CD14-positive monocyte (primary cell): ENCODE measurements around the gene RAB31. TPM values are rescaled to one million over a fixed set of nuclear protein-coding genes. Genes with fewer than 3 reads are reported as not detected.
A peak's percentile ranks its signal among the peaks of the same experiment; 100 is the strongest.

Experiments
- DNase-seq, 3 donors: peaks; one replicate each; pipeline ENCODE4 v3.0.0-alpha.2; 2011 to 2022
- H2AFZ ChIP-seq: 2 replicates; pipeline ENCODE4 v1.6.0; 2012; ENCODE audit warnings: mild to moderate bottlenecking, low read depth, low read length, inconsistent platforms; ENCODE audit not compliant: insufficient read depth, poor library complexity, severe bottlenecking
- H3K27ac ChIP-seq, 2 donors: 1 replicate in 1 of 2; 2 replicates in 1 of 2; pipeline ENCODE4 v1.5.1; 2012 to 2013; ENCODE audit warnings: low read length in 2 of 2, control low read depth in 1 of 2, inconsistent platforms in 1 of 2, low read depth in 1 of 2, mild to moderate bottlenecking in 1 of 2
- H3K27me3 ChIP-seq, 2 donors: one replicate each; pipeline versions ENCODE4 v1.6.0 to v1.6.1; 2011 to 2013; ENCODE audit warnings: low read length in 2 of 2; ENCODE audit not compliant: control insufficient read depth in 2 of 2, insufficient read depth in 2 of 2
- H3K36me3 ChIP-seq, 2 donors: replicated peaks in 1 of 2; 1 replicate in 1 of 2; 2 replicates in 1 of 2; pipeline versions ENCODE4 v1.5.1 to v1.6.1; 2012 to 2013; ENCODE audit warnings: low read length in 2 of 2, control low read depth in 1 of 2, inconsistent platforms in 1 of 2, mild to moderate bottlenecking in 1 of 2; ENCODE audit not compliant: insufficient read depth in 2 of 2, control insufficient read depth in 1 of 2
- H3K4me1 ChIP-seq, 2 donors: 1 replicate in 1 of 2; 2 replicates in 1 of 2; pipeline versions ENCODE4 v1.5.1 to v1.6.1; 2012 to 2013; ENCODE audit warnings: low read length in 2 of 2, control low read depth in 1 of 2, inconsistent platforms in 1 of 2, mild to moderate bottlenecking in 1 of 2, moderate library complexity in 1 of 2; ENCODE audit not compliant: insufficient read depth in 2 of 2, control insufficient read depth in 1 of 2
- H3K4me2 ChIP-seq: replicated peaks from 2 replicates; pipeline ENCODE3; 2012; ENCODE audit warnings: low read length, moderate library complexity, mild to moderate bottlenecking; ENCODE audit not compliant: poor library complexity, severe bottlenecking; ENCODE audit errors: extremely low read depth
- H3K4me3 ChIP-seq, 3 experiments: fragments of 200-600 bp in 1 of 3; sonication (generic) in 1 of 3; replicated peaks in 1 of 3; 1 replicate in 2 of 3; 2 replicates in 1 of 3; pipeline ENCODE4 v1.5.1; 2011 to 2013; ENCODE audit warnings: low read length in 3 of 3, mild to moderate bottlenecking in 3 of 3, control low read depth in 2 of 3, low read depth in 2 of 3, inconsistent platforms in 1 of 3, moderate library complexity in 1 of 3
- H3K79me2 ChIP-seq: 2 replicates; pipeline ENCODE4 v1.6.0; 2012; ENCODE audit warnings: mild to moderate bottlenecking, control low read depth, inconsistent platforms, low read length, moderate library complexity; ENCODE audit not compliant: insufficient read depth
- H3K9ac ChIP-seq: 2 replicates; pipeline ENCODE4 v1.6.0; 2017; ENCODE audit warnings: low read length, mild to moderate bottlenecking; ENCODE audit not compliant: insufficient read depth, poor library complexity, severe bottlenecking
- H3K9me3 ChIP-seq, 2 donors: replicated peaks in 1 of 2; 1 replicate in 1 of 2; 2 replicates in 1 of 2; pipeline versions ENCODE4 v1.5.1 to v1.6.1; 2012 to 2013; ENCODE audit warnings: low read length in 2 of 2, control low read depth in 1 of 2; ENCODE audit not compliant: control insufficient read depth in 1 of 2, insufficient read depth in 1 of 2
- H4K20me1 ChIP-seq: 2 replicates; pipeline ENCODE4 v1.6.0; 2012; ENCODE audit warnings: mild to moderate bottlenecking, low read length, control low read depth, moderate library complexity; ENCODE audit not compliant: insufficient read depth
- H3K27ac Mint-ChIP-seq, 7 donors: one replicate each; pipeline ENCODE4 v1.8.0; 2020; ENCODE audit warnings: mild to moderate bottlenecking in 7 of 7, mixed read lengths in 7 of 7, moderate library complexity in 6 of 7, inconsistent platforms in 2 of 7
- H3K27me3 Mint-ChIP-seq, 3 donors: one replicate each; pipeline ENCODE4 v1.8.0; 2021 to 2022; ENCODE audit warnings: low read depth in 3 of 3, mild to moderate bottlenecking in 3 of 3, mixed read lengths in 3 of 3, moderate library complexity in 3 of 3, inconsistent platforms in 1 of 3
- H3K36me3 Mint-ChIP-seq, 2 donors: one replicate each; pipeline ENCODE4 v1.8.0; 2020; ENCODE audit warnings: mixed read lengths in 2 of 2, inconsistent platforms in 1 of 2, mild to moderate bottlenecking in 1 of 2
- H3K4me1 Mint-ChIP-seq: one replicate; pipeline ENCODE4 v1.8.0; 2020; ENCODE audit warnings: mild to moderate bottlenecking, mixed read lengths
- H3K4me3 Mint-ChIP-seq, 2 donors: one replicate each; pipeline ENCODE4 v1.8.0; 2020; ENCODE audit warnings: mild to moderate bottlenecking in 2 of 2, mixed read lengths in 2 of 2, moderate library complexity in 1 of 2
- H3K9me3 Mint-ChIP-seq, 7 donors: one replicate each; pipeline ENCODE4 v1.8.0; 2020 to 2022; ENCODE audit warnings: mixed read lengths in 7 of 7, mild to moderate bottlenecking in 6 of 7, moderate library complexity in 6 of 7, inconsistent platforms in 2 of 7
- CTCF ChIP-seq: fragments of 200-600 bp; IDR thresholded peaks from one replicate; pipeline ENCODE4 v1.8.0; 2022; ENCODE audit warnings: antibody characterized with exemption, mild to moderate bottlenecking
- WGBS: methylation state at CpG from one replicate; pipeline ENCODE4 v1.1.5; 2013; ENCODE audit warnings: missing lambda C conversion rate; ENCODE audit not compliant: insufficient coverage; 5-methylcytosine and 5-hydroxymethylcytosine counted together
- intact Hi-C, 2 donors: fragments of 100-400 bp; cut with micrococcal nuclease; formaldehyde crosslinking; loops; one replicate each; pipeline versions ENCODE4 v1.15.0 to v1.15.1; 2023
- polyA plus RNA-seq, 3 donors: library from polyadenylated mRNA; depleted of rRNA in 1 of 3; unstranded in 2 of 3; stranded (reverse) in 1 of 3; fragments of 300-500 nt in 2 of 3; fragments of >200 nt in 1 of 3; fragmentation: Illumina TruSeq in 2 of 3; gene quantifications; 1 replicate in 2 of 3; 2 replicates in 1 of 3; pipeline ENCODE4 v1.2.3, GENCODE V29; 2012 to 2021

RAB31 gene
- polyA plus RNA-seq, 3 donors = 106 to 367 (median 348) TPM

- TF ChIP-seq CTCF = no peak
- peak overlapping the region; percentile 93 for H3K4me2 ChIP-seq
- intact Hi-C loops = loop anchor here (5.0 to 10.0 kb wide), 5 partner anchors 35 to 207 kb away; partner anchors contain the start of genes PPP4R1 (in 2 of the 2) and VAPA (in 2 of the 2)
- H4K20me1 ChIP-seq = peaks cover 35% of the 10 kb centered on the region
- Mint-ChIP-seq H3K27ac (peak overlapping the region; percentile 93 to 95 (median 94)), H3K4me1 (peaks cover 67% of the 10 kb centered on the region), H3K36me3 (peaks cover 16 to 17% of the 10 kb centered on the region in 2 donors), H3K4me3 (peak overlapping the region; percentile 85 to 89), H3K9me3 (peaks cover 0 to 4% (median 0%) of the 10 kb centered on the region in 7 donors), H3K27me3 (peaks cover 0 to 5% (median 1%) of the 10 kb centered on the region in 3 donors)
- H3K4me1 ChIP-seq = peaks cover 61 to 68% of the 10 kb centered on the region in 2 donors
- peak overlapping the region; percentile 94 to 95 for H3K27ac ChIP-seq
- H3K27me3 ChIP-seq = no peaks in the 10 kb centered on the region
- DNase-seq = peak in 1 of 3 donors; percentile 23
- 14% methylated on average over 31 of the region's 31 CpGs for WGBS
- H3K36me3 ChIP-seq = no peaks in the 10 kb centered on the region
- H3K9ac ChIP-seq = peak overlapping the region; percentile 98
- H3K4me3 ChIP-seq = peak overlapping the region; percentile 66 to 98 (median 74)
- H2AFZ ChIP-seq = peak overlapping the region; percentile 93
- no peaks in the 10 kb centered on the region for H3K9me3 ChIP-seq
- H3K79me2 ChIP-seq = peaks cover 48% of the 10 kb centered on the region
These were observed 582 bp upstream of the RAB31 start for GRCh38 chr18:9707381-9708056.

DNA sequence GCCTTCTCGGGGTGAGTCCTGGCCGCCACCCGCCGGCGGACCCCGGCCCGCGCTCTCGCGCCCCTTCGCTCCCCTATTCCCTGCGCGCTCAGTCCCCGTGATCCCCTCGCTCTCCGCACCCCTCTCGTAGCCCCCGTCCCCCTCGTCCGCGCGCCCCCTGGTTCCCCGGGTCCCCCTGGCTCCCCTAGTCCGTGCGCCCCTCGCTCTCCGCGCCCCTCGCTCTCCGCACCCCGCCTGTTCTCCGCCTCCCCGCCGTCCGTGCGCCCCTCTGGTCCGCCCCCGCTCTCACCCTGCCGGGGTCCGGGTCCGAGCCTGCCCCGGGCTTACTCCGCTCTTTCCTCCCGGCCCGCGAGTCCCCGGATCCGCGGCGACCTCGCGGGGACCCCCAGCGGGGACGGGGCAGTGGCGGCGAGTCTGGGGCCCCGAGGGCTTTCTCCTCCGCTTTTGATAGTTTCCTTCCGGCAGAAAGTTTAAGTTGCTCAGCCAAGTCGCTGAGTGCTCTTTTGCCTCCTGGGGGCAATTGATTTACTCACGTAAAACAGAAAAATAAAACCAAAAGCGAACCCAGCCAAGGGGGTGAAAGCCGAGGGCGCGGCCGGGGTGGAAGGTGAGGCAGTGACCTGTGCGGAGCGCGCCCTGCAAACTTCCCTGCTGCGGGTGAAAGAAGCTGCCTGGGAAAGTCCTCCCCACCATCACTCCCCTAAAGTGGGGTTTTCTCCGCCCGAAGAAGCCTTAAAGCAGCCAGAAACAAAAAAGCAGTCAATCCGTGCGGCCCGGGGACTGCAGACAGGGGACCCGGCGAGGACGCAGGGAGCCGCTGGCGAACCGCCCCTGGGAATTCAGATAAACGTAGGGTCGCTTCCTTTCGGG is 568 bp downstream of the RAB31 start:
- Histone ChIP-seq H3K4me3 (peak overlapping the region; percentile 67 to 98 (median 84)), H3K36me3 (peaks cover 0 to 6% of the 10 kb centered on the region in 2 donors), H3K27ac (peak overlapping the region; percentile 85 to 94), H3K27me3 (no peaks in the 10 kb centered on the region), H3K9ac (peak overlapping the region; percentile 98), H4K20me1 (peaks cover 46% of the 10 kb centered on the region), H3K4me1 (peaks cover 69 to 76% of the 10 kb centered on the region in 2 donors), H3K79me2 (peaks cover 60% of the 10 kb centered on the region), H3K9me3 (no peaks in the 10 kb centered on the region), H2AFZ (peak overlapping the region; percentile 15), H3K4me2 (peak overlapping the region; percentile 93)
- intact Hi-C loops = loop anchor here (5.0 to 10.0 kb wide), 5 partner anchors 36 to 206 kb away; partner anchors contain the start of genes PPP4R1 (in 2 of the 2) and VAPA (in 2 of the 2)
- H3K27ac Mint-ChIP-seq = peak overlapping the region; percentile 94 to 97 (median 95)
- H3K9me3 Mint-ChIP-seq = peaks cover 0 to 4% (median 0%) of the 10 kb centered on the region in 7 donors
- peak in 1 of 3 donors; percentile 62 for DNase-seq
- no peak for TF ChIP-seq CTCF
- H3K4me1 Mint-ChIP-seq = peaks cover 76% of the 10 kb centered on the region
- under 1% methylated on average over 63 of the region's 84 CpGs for WGBS
- peak overlapping the region; percentile 98 to 99 for H3K4me3 Mint-ChIP-seq
- H3K36me3 Mint-ChIP-seq = peaks cover 19 to 26% of the 10 kb centered on the region in 2 donors
- peaks cover 0 to 5% (median 1%) of the 10 kb centered on the region in 3 donors for H3K27me3 Mint-ChIP-seq
